Caco-2 (cell line): ENCODE data around the gene S100A9. TPM values are rescaled to one million over a fixed set of nuclear protein-coding genes. Genes with fewer than 3 reads are reported as not detected.

Experiments
- BruUV-seq: library from RNA; stranded (reverse); fragments of 400-500 nt; replicated peaks from 2 replicates; lab custom pipeline; 2021; lab: Mats Ljungman, UMichigan
- CTCF ChIA-PET: fragments of 300-600 bp; sonication (Branson Sonifier 250); formaldehyde crosslinking; loops from one replicate; lab custom pipeline; 2022; ENCODE audit warnings: antibody characterized with exemption; lab: Charles Lee
- POLR2A ChIA-PET: fragments of 300-600 bp; sonication (Branson Sonifier 250); formaldehyde crosslinking; loops from one replicate; lab custom pipeline; 2022; ENCODE audit warnings: antibody characterized with exemption; lab: Charles Lee
- DNase-seq, 2 experiments: peaks; one replicate each; pipeline versions ENCODE4 v3.0.0 to v3.0.0-alpha.2; 2020 to 2022
- H3K27me3 ChIP-seq: replicated peaks from 2 replicates; pipeline ENCODE4 v1.6.0; 2011; ENCODE audit warnings: low read length; ENCODE audit not compliant: control insufficient read depth, insufficient read depth
- H3K36me3 ChIP-seq: 2 replicates; pipeline ENCODE4 v1.5.1; 2011; ENCODE audit warnings: low read length; ENCODE audit not compliant: control insufficient read depth, insufficient read depth
- H3K4me1 ChIP-seq: fragments of 250-450 bp; sonication (Bioruptor Pico); 2 replicates; pipeline ENCODE4 v1.5.1; 2020; ENCODE audit warnings: mild to moderate bottlenecking
- H3K4me3 ChIP-seq: 2 replicates; pipeline ENCODE4 v1.5.1; 2011; ENCODE audit warnings: low read depth, mild to moderate bottlenecking, control low read depth, low read length
- H3K9me3 ChIP-seq: fragments of 250-450 bp; sonication (Bioruptor Pico); 2 replicates; pipeline ENCODE4 v1.5.1; 2020; ENCODE audit warnings: mild to moderate bottlenecking, moderate library complexity
- H3K27ac Mint-ChIP-seq: one replicate; pipeline ENCODE4 v1.8.0; 2022; ENCODE audit warnings: mixed read lengths; ENCODE audit not compliant: unreplicated experiment
- H3K27me3 Mint-ChIP-seq: one replicate; pipeline ENCODE4 v1.8.0; 2022; ENCODE audit warnings: mixed read lengths; ENCODE audit not compliant: insufficient read depth, unreplicated experiment
- H3K36me3 Mint-ChIP-seq: one replicate; pipeline ENCODE4 v1.8.0; 2022; ENCODE audit warnings: mild to moderate bottlenecking, mixed read lengths; ENCODE audit not compliant: insufficient read depth, unreplicated experiment
- H3K4me1 Mint-ChIP-seq: one replicate; pipeline ENCODE4 v1.8.0; 2022; ENCODE audit warnings: low read depth, mixed read lengths; ENCODE audit not compliant: unreplicated experiment
- H3K4me3 Mint-ChIP-seq: one replicate; pipeline ENCODE4 v1.8.0; 2022; ENCODE audit warnings: mild to moderate bottlenecking, moderate library complexity, mixed read lengths; ENCODE audit not compliant: unreplicated experiment
- H3K9me3 Mint-ChIP-seq: one replicate; pipeline ENCODE4 v1.8.0; 2022; ENCODE audit warnings: mixed read lengths; ENCODE audit not compliant: unreplicated experiment
- CTCF ChIP-seq, 2 experiments: fragments of 200-600 bp in 1 of 2; IDR thresholded peaks; 1 replicate in 1 of 2; 2 replicates in 1 of 2; pipeline versions ENCODE4 v1.5.1 to v1.8.0; 2011 to 2022; ENCODE audit warnings: antibody characterized with exemption in 1 of 2, control low read depth in 1 of 2, inconsistent platforms in 1 of 2, low read depth in 1 of 2, low read length in 1 of 2, mild to moderate bottlenecking in 1 of 2, moderate library complexity in 1 of 2; ENCODE audit not compliant: insufficient read depth in 1 of 2, severe bottlenecking in 1 of 2, unreplicated experiment in 1 of 2
- intact Hi-C: fragments of 100-400 bp; cut with micrococcal nuclease; formaldehyde crosslinking; loops from one replicate; pipeline ENCODE4 v1.10.0; 2022; ENCODE audit not compliant: unreplicated experiment
- total RNA-seq: library from RNA; stranded (reverse); gene quantifications from 2 replicates; pipeline ENCODE4 v1.2.3, GENCODE V29; 2022

The S100A9 gene
- total RNA-seq, 1 experiment from 2014 or later: not detected

- intact Hi-C loops: no loop called here
- H3K27me3 Mint-ChIP-seq: peaks cover 32% of the 10 kb centered on the region
- H3K4me1 ChIP-seq: no peaks in the 10 kb centered on the region
- TF ChIP-seq CTCF (IDR thresholded peaks at IDR 0.05; ENCODE audit: insufficient read depth in 1 of 2, low read depth in 1 of 2, low read length in 1 of 2, severe bottlenecking in 1 of 2, unreplicated experiment in 1 of 2): no peak
- H3K36me3 ChIP-seq: no peaks in the 10 kb centered on the region
- no peak overlapping the region for H3K27ac Mint-ChIP-seq
- peak in 1 of 2 experiments; percentile 6 for DNase-seq
- ChIA-PET CTCF (interaction anchor here (0.6 to 1.1 kb wide), 2 partner anchors 46 to 95 kb away, joined by 3 to 4 read pairs; no protein-coding TSS in a partner anchor), POLR2A (no interaction called here)
- H3K4me3 ChIP-seq: no peak overlapping the region
- BruUV-seq: no TSS peak
- no peaks in the 10 kb centered on the region for H3K36me3 Mint-ChIP-seq
- peaks cover 4% of the 10 kb centered on the region for H3K4me1 Mint-ChIP-seq
- H3K4me3 Mint-ChIP-seq: no peak overlapping the region
- H3K9me3 Mint-ChIP-seq: no peaks in the 10 kb centered on the region
- no peaks in the 10 kb centered on the region; the same call in 1 of the 2 replicates for H3K27me3 ChIP-seq
- no peaks in the 10 kb centered on the region for H3K9me3 ChIP-seq
These were observed 42.6 kb downstream of the S100A9 start for GRCh38 chr1:153400244-153400643.

- ChIA-PET POLR2A (no interaction called here), CTCF (no interaction called here)
- TF ChIP-seq CTCF (IDR thresholded peaks at IDR 0.05; ENCODE audit: insufficient read depth in 1 of 2, low read depth in 1 of 2, low read length in 1 of 2, severe bottlenecking in 1 of 2, unreplicated experiment in 1 of 2): no peak
- intact Hi-C loops: no loop called here
- Histone ChIP-seq H3K9me3 (no peaks in the 10 kb centered on the region), H3K4me1 (no peaks in the 10 kb centered on the region), H3K36me3 (no peaks in the 10 kb centered on the region), H3K4me3 (no peak overlapping the region), H3K27me3 (no peaks in the 10 kb centered on the region; the same call in 1 of the 2 replicates)
- BruUV-seq: no TSS peak
- no peak for DNase-seq
- Mint-ChIP-seq H3K4me1 (no peaks in the 10 kb centered on the region), H3K4me3 (no peak overlapping the region), H3K27ac (no peak overlapping the region), H3K36me3 (no peaks in the 10 kb centered on the region), H3K27me3 (peaks cover 32% of the 10 kb centered on the region), H3K9me3 (no peaks in the 10 kb centered on the region)
These were observed 43.8 kb downstream of the S100A9 start for GRCh38 chr1:153401461-153401860.

- Mint-ChIP-seq H3K27ac (no peak overlapping the region), H3K4me1 (no peaks in the 10 kb centered on the region), H3K36me3 (no peaks in the 10 kb centered on the region), H3K27me3 (peaks cover 31% of the 10 kb centered on the region), H3K4me3 (no peak overlapping the region), H3K9me3 (no peaks in the 10 kb centered on the region)
- Histone ChIP-seq H3K4me3 (no peak overlapping the region), H3K9me3 (no peaks in the 10 kb centered on the region), H3K27me3 (no peaks in the 10 kb centered on the region; the same call in 1 of the 2 replicates), H3K36me3 (no peaks in the 10 kb centered on the region), H3K4me1 (no peaks in the 10 kb centered on the region)
- no peak for DNase-seq
- TF ChIP-seq CTCF (IDR thresholded peaks at IDR 0.05; ENCODE audit: insufficient read depth in 1 of 2, low read depth in 1 of 2, low read length in 1 of 2, severe bottlenecking in 1 of 2, unreplicated experiment in 1 of 2): no peak
- BruUV-seq: no TSS peak
- ChIA-PET POLR2A (no interaction called here), CTCF (no interaction called here)
- intact Hi-C loops: no loop called here
These were observed 44.6 kb downstream of the S100A9 start for GRCh38 chr1:153402226-153402625.
